Psoas muscle (tissue), 8 donors: ENCODE measurements around the gene ZNF488. TPM values are rescaled to one million over a fixed set of nuclear protein-coding genes. Genes with fewer than 3 reads are reported as not detected.

ENCODE experiments used
- ATAC-seq, 4 donors: fragments of 200-7000 bp; cut with Tn5 transposase; one replicate each; pipeline ENCODE4 v1.9.1; 2020; ENCODE audit warnings: moderate library complexity in 3 of 4, mild to moderate bottlenecking in 2 of 4
- DNase-seq, 2 donors: peaks; one replicate each; pipeline ENCODE4 v3.0.0-alpha.2; 2020
- H3K27ac ChIP-seq: fragments of 200-600 bp; one replicate; pipeline ENCODE4 v1.8.0; 2022
- H3K27me3 ChIP-seq, 3 donors: fragments of 200-600 bp in 1 of 3; one replicate each; pipeline versions ENCODE4 v1.6.1 to v1.8.0; 2013 to 2022; ENCODE audit warnings: low read length in 2 of 3, mild to moderate bottlenecking in 2 of 3, moderate library complexity in 1 of 3; ENCODE audit not compliant: insufficient read depth in 3 of 3
- H3K36me3 ChIP-seq, 2 donors: fragments of 200-600 bp in 1 of 2; one replicate each; pipeline versions ENCODE4 v1.6.1 to v1.8.0; 2013 to 2022; ENCODE audit warnings: low read depth in 1 of 2, mild to moderate bottlenecking in 1 of 2, moderate library complexity in 1 of 2; ENCODE audit not compliant: insufficient read depth in 1 of 2
- H3K4me1 ChIP-seq: fragments of 200-600 bp; one replicate; pipeline ENCODE4 v1.8.0; 2022
- H3K4me3 ChIP-seq: fragments of 200-600 bp; one replicate; pipeline ENCODE4 v1.8.0; 2022; ENCODE audit warnings: mild to moderate bottlenecking
- H3K9me3 ChIP-seq: fragments of 200-600 bp; one replicate; pipeline ENCODE4 v1.8.0; 2022
- WGBS, 3 donors: extraction: QIAGEN DNeasy Blood & Tissue Kit; methylation state at CpG; one replicate each; pipeline versions ENCODE4 v1.1.6 to v1.1.7; 2013; 5-methylcytosine and 5-hydroxymethylcytosine counted together
- intact Hi-C, 2 donors: fragments of 100-400 bp; cut with DNase I; formaldehyde crosslinking; loops; one replicate each; pipeline versions ENCODE4 v1.11.0 to v1.14.2; 2022
- polyA plus RNA-seq, 3 donors: library from polyadenylated mRNA; stranded (reverse); fragments of 200-250 nt; gene quantifications; one replicate each; pipeline ENCODE4 v1.2.3, GENCODE V29; 2013
- total RNA-seq, 4 donors: library from RNA; stranded (reverse); fragmentation: NEBNext Ultra II Directional in 2 of 4; extraction: Animal tissue kit (Norgen Biotek cat#: 25700) in 2 of 4; gene quantifications; one replicate each; pipeline versions ENCODE4 v1.2.1 to v1.2.4, GENCODE V29; 2021 to 2023
- TF ChIP-seq, protein P1 (sequence below): fragments of 200-600 bp; IDR thresholded peaks from one replicate; pipeline ENCODE4 v1.8.0; 2022; ENCODE audit warnings: antibody characterized with exemption
- donor health status: healthy with polysubstance abuse.
- donor health status: DM: no; HTN: no; CAD: no; lungs with moderate emphysema.
- donor health status: Bipolar disorder and iron deficiency.
- donor health status: healthy.
- donor health status: DM: yes; HTN: yes; CAD: no.
- donor health status: DM: no; HTN: no; CAD: no.
- donor health status: DM: no; HTN: no; CAD: no.
- donor health status: DM: yes; HTN: yes; CAD: no.

Gene ZNF488
- total and polyA plus RNA-seq, 7 donors: 0.03 to 0.15 (median 0.07) TPM; not detected in 2

DNA sequence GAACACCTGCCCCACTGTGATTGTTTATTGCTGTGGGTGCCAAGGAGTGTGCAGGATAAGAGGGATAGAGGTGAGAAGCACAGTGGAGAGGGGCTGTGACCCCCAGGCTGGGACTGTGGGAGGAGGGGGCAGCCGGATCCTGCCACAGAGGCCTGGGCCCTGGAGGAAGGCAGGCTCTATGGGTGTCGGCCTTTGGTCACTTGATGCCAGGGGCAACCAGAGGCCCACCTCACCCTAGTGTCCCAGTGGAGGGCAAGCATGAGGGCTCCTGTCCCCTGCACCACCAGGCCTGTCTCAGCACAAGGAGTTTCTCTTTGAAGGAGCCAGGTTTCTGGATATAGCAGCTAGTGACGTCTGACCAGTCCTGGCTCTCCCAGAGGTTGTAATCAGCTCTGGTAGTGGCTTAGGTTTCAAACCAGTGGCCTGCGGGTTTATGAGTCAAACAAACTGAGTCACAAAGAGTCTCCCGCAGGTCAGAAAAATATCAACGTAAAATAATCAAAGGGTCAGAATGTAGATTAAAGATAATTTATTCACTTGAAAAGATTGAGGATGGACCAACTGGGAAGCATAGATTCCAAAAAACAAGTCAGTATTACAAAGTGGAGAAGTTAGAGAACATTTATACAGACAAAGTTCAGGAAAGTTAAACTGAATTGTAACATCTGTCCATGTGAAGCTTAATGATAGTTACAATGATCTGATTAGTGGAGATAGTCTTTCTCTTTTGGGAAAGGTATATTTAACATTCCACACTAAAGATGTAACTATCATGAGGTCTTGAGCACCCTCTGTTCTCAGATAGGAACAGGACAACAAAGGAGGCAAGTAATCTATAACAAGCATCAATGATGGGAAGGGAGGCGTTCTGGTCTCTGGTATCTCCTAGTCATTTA is 37.2 kb upstream of the ZNF488 start:
- intact Hi-C loops: no loop called here
- Histone ChIP-seq H3K4me1 (no peaks in the 10 kb centered on the region), H3K36me3 (no peaks in the 10 kb centered on the region), H3K27me3 (no peaks in the 10 kb centered on the region), H3K9me3 (no peaks in the 10 kb centered on the region), H3K27ac (no peak overlapping the region), H3K4me3 (no peak overlapping the region)
- TF ChIP-seq, protein P1, sequence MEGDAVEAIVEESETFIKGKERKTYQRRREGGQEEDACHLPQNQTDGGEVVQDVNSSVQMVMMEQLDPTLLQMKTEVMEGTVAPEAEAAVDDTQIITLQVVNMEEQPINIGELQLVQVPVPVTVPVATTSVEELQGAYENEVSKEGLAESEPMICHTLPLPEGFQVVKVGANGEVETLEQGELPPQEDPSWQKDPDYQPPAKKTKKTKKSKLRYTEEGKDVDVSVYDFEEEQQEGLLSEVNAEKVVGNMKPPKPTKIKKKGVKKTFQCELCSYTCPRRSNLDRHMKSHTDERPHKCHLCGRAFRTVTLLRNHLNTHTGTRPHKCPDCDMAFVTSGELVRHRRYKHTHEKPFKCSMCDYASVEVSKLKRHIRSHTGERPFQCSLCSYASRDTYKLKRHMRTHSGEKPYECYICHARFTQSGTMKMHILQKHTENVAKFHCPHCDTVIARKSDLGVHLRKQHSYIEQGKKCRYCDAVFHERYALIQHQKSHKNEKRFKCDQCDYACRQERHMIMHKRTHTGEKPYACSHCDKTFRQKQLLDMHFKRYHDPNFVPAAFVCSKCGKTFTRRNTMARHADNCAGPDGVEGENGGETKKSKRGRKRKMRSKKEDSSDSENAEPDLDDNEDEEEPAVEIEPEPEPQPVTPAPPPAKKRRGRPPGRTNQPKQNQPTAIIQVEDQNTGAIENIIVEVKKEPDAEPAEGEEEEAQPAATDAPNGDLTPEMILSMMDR: no peak
- 78 to 90% (median 81%) methylated on average over 5 to 7 of the region's 7 CpGs for WGBS, 3 donors
- no peak for DNase-seq
- no peak for ATAC-seq

DNA sequence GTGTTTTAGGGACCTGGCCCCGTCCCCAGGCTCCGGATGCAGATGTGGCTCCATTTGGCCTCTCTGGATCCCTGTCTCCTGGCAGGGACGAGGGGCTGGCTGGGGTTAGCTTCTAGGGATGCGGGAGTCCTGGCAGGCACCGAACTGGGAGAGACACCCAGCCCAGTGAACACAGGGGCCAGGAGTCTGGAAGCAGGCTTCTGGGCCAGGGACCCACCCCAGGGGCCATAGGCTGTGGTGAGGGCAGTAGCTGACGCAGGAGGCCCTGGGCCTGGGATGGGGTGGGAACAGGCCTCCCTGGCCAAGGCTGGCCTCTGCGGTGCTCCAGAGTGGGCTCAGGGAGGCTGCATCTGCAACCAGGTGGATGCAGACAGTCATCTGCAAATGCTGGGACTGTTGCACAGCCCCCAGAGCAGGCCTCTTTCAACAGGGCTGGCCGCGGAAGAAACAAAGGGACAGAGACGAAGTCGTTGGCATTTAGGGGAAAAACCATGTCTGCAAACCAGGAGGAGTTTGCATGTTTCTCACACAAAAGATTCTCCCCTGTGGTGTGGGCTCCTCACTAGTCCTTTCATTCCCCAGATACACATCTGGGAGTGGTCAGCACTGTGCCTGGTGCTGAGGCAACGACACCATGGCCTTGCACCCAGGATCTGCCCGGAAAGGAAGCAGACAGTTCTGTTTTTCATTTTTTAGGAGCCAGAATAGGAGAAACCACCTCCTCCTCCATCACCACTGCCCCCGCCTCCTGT is 36.4 kb upstream of the ZNF488 start:
- Histone ChIP-seq H3K27ac (no peak overlapping the region), H3K4me1 (no peaks in the 10 kb centered on the region), H3K9me3 (no peaks in the 10 kb centered on the region), H3K36me3 (no peaks in the 10 kb centered on the region), H3K27me3 (no peaks in the 10 kb centered on the region), H3K4me3 (no peak overlapping the region)
- DNase-seq (no peak), ATAC-seq (no peak)
- TF ChIP-seq, protein P1: no peak
- 73 to 83% (median 80%) methylated on average over 14 of the region's 14 CpGs for WGBS, 3 donors
- intact Hi-C loops: no loop called here

DNA sequence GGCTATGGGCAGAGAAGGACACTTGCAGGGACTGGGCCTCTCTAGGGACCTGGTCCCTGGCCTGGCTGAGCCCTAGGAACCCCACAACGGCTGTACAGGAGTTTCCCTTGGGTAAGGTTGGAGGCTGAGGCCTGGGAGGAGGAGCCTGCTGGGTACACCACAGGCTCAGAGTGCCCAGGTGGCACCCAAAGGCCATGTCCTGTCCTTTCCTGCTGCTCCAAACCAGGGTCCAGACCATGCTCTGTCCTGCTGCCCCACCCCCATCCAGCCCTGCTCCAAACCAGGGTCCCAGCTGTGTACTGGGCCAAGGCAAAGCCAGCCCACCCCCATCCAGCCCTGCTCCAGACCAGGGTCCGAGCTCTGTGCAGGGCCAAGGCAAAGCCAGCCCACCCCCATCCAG is 35.3 kb upstream of the ZNF488 start:
- DNase-seq (no peak), ATAC-seq (no peak)
- Histone ChIP-seq H3K4me1 (no peaks in the 10 kb centered on the region), H3K9me3 (no peaks in the 10 kb centered on the region), H3K27me3 (no peaks in the 10 kb centered on the region), H3K27ac (no peak overlapping the region), H3K4me3 (no peak overlapping the region), H3K36me3 (no peaks in the 10 kb centered on the region)
- intact Hi-C loops: no loop called here
- WGBS, 3 donors: 83 to 95% (median 88%) methylated on average over 2 of the region's 2 CpGs
- TF ChIP-seq, protein P1: no peak

DNA sequence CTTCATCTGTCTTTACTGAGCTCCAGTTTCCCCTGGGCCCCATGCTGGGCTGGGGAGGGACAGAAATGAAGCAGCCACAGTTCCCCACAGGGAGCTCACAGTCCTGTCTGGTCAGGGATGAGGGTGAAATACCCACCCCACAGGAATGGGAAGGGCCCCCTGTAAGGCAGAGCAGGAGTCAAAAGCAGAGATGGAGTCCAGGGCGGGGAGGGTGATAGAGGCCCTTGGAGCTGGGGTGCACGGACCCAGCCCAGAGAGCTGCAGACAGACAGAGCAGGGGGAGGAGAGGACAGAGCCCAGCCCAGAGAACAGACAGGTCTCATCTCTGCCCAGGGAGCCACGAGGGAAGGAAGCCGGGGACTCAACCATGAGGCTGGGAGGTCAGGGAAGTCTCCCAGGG is 34.9 kb upstream of the ZNF488 start:
- Histone ChIP-seq H3K27ac (no peak overlapping the region), H3K9me3 (no peaks in the 10 kb centered on the region), H3K4me1 (no peaks in the 10 kb centered on the region), H3K36me3 (no peaks in the 10 kb centered on the region), H3K4me3 (no peak overlapping the region), H3K27me3 (no peaks in the 10 kb centered on the region)
- ATAC-seq (no peak), DNase-seq (no peak)
- intact Hi-C loops: no loop called here
- WGBS, 3 donors: 78 to 97% (median 86%) methylated on average over 4 of the region's 4 CpGs
- TF ChIP-seq, protein P1: no peak
